HuH-7.5 (cell line): ENCODE data around the gene GNG5.
"Not testable (repeated sequence)": the region's sequence is repeated elsewhere in the genome, so short reads cannot be mapped to it uniquely, and the experiment has no call there.

ENCODE experiments used
- DNase-seq: peaks from one replicate; pipeline ENCODE4 v3.0.0; 2011; ENCODE audit warnings: low spot score

The GNG5 gene

GRCh38 chr1:84488107-84488506 is 18.3 kb downstream of the GNG5 start:
- no peak for DNase-seq

GRCh38 chr1:84481317-84481716 is 25.1 kb downstream of the GNG5 start:
- DNase-seq, result no peak

GRCh38 chr1:84480650-84481049 is 25.7 kb downstream of the GNG5 start:
- DNase-seq, result no peak

- DNase-seq, result no peak
Observed at GRCh38 chr1:84479998-84480397, 26.4 kb downstream of the GNG5 start.

GRCh38 chr1:84478876-84479868 is 27.2 kb downstream of the GNG5 start, which contains the start of gene RPF1:
TSS of gene RPF1 (plus strand) at chr1:84479266. CDS start at chr1:84479282, 16 bp downstream.
- peak; percentile 25 for DNase-seq

- DNase-seq, result no peak
Observed at GRCh38 chr1:84476225-84476624, 30.2 kb downstream of the GNG5 start.

GRCh38 chr1:84467298-84467697 is 39.1 kb downstream of the GNG5 start:
- no peak for DNase-seq

- DNase-seq, result no peak
Observed at GRCh38 chr1:84462118-84462517, 44.3 kb downstream of the GNG5 start.

GRCh38 chr1:84452436-84452835 is 53.9 kb downstream of the GNG5 start:
- DNase-seq, result no peak

GRCh38 chr1:84450910-84451309 is 55.5 kb downstream of the GNG5 start:
- DNase-seq, result no peak

- DNase-seq, result not testable (repeated sequence)
Observed at GRCh38 chr1:84448704-84449103, 57.7 kb downstream of the GNG5 start.
